Breast epithelium (tissue), 4 donors: Measurements from ENCODE around the gene MRPS23. TPM values are rescaled to one million over a fixed set of nuclear protein-coding genes. Genes with fewer than 3 reads are reported as not detected.

Experiments used
- DNase-seq, 2 donors: peaks; one replicate each; pipeline ENCODE4 v3.0.0-alpha.2; 2019; ENCODE audit warnings: low spot score in 2 of 2
- H3K27ac ChIP-seq, 2 donors: fragments of 200-600 bp; sonication (generic) in 1 of 2; one replicate each; pipeline ENCODE4 v1.5.1; 2016 to 2019; ENCODE audit warnings: mild to moderate bottlenecking in 1 of 2
- H3K27me3 ChIP-seq, 2 donors: fragments of 200-600 bp; sonication (generic) in 1 of 2; one replicate each; pipeline versions ENCODE4 v1.5.1 to v1.6.0; 2017 to 2019; ENCODE audit warnings: control low read depth in 1 of 2, mild to moderate bottlenecking in 1 of 2
- H3K36me3 ChIP-seq: fragments of 200-600 bp; one replicate; pipeline ENCODE4 v1.5.1; 2019
- H3K4me1 ChIP-seq, 2 donors: fragments of 200-600 bp; sonication (generic); one replicate each; pipeline ENCODE4 v1.5.1; 2016 to 2019; ENCODE audit warnings: control low read depth in 1 of 2
- H3K4me3 ChIP-seq, 3 donors: fragments of 200-600 bp; sonication (generic); 1 replicate in 2 of 3; 2 replicates in 1 of 3; pipeline ENCODE4 v1.5.1; 2016 to 2019; ENCODE audit warnings: mild to moderate bottlenecking in 3 of 3, moderate library complexity in 2 of 3
- H3K9me3 ChIP-seq, 2 donors: fragments of 200-600 bp; sonication (generic) in 1 of 2; one replicate each; pipeline ENCODE4 v1.5.1; 2016 to 2019; ENCODE audit warnings: control low read depth in 1 of 2
- CTCF ChIP-seq, 3 donors: fragments of 450-650 bp; IDR thresholded peaks; one replicate each; pipeline ENCODE4 v1.5.1; 2016 to 2017; ENCODE audit warnings: antibody characterized with exemption in 3 of 3, mild to moderate bottlenecking in 3 of 3, moderate library complexity in 3 of 3
- POLR2A ChIP-seq: fragments of 450-650 bp; IDR thresholded peaks from one replicate; pipeline ENCODE4 v1.6.1; 2016; ENCODE audit warnings: antibody characterized with exemption, mild to moderate bottlenecking, moderate library complexity
- POLR2AphosphoS5 ChIP-seq, 3 donors: sonication (generic); formaldehyde crosslinking; IDR thresholded peaks; one replicate each; pipeline ENCODE4 v1.6.1; 2017; ENCODE audit warnings: antibody characterized with exemption in 3 of 3
- intact Hi-C: fragments of 100-400 bp; cut with DNase I; formaldehyde crosslinking; loops from one replicate; pipeline ENCODE4 v1.15.1; 2023; ENCODE audit warnings: low total_unique reads
- total RNA-seq, 3 donors: library from RNA; depleted of rRNA; stranded (reverse); fragments of >200 nt; gene quantifications; one replicate each; pipeline ENCODE4 v1.1.0, GENCODE V29; 2016

Gene MRPS23
- total RNA-seq, 3 donors from 2014 or later: 7.5 to 10.7 (median 8.2) TPM

GRCh38 chr17:57886020-57886419 is 36.2 kb upstream of the MRPS23 start:
- intact Hi-C loops: no loop called here
- peaks cover 0 to 25% of the 10 kb centered on the region in 2 donors for H3K4me1 ChIP-seq
- no peak for TF ChIP-seq POLR2AphosphoS5 (IDR thresholded peaks at IDR 0.05)
- TF ChIP-seq POLR2A: no peak
- no peak for TF ChIP-seq CTCF (IDR thresholded peaks at IDR 0.05)
- no peak overlapping the region for H3K27ac ChIP-seq
- no peak overlapping the region for H3K4me3 ChIP-seq
- H3K36me3 ChIP-seq: no peaks in the 10 kb centered on the region
- H3K9me3 ChIP-seq: no peaks in the 10 kb centered on the region
- H3K27me3 ChIP-seq: no peaks in the 10 kb centered on the region
- DNase-seq: no peak

- Histone ChIP-seq H3K36me3 (no peaks in the 10 kb centered on the region), H3K9me3 (no peaks in the 10 kb centered on the region), H3K4me1 (peaks cover 0 to 27% of the 10 kb centered on the region in 2 donors), H3K4me3 (no peak overlapping the region), H3K27ac (no peak overlapping the region), H3K27me3 (no peaks in the 10 kb centered on the region)
- no peak for DNase-seq
- no peak for TF ChIP-seq CTCF (IDR thresholded peaks at IDR 0.05)
- TF ChIP-seq POLR2AphosphoS5 (IDR thresholded peaks at IDR 0.05): no peak
- TF ChIP-seq POLR2A: no peak
- intact Hi-C loops: no loop called here
Observed at GRCh38 chr17:57885148-57885915, 35.5 kb upstream of the MRPS23 start.

- H3K27me3 ChIP-seq: no peaks in the 10 kb centered on the region
- H3K4me3 ChIP-seq: no peak overlapping the region
- H3K27ac ChIP-seq: peak overlapping the region; percentile 54 to 60
- intact Hi-C loops: no loop called here
- no peaks in the 10 kb centered on the region for H3K36me3 ChIP-seq
- no peak for TF ChIP-seq CTCF (IDR thresholded peaks at IDR 0.05)
- TF ChIP-seq POLR2AphosphoS5 (IDR thresholded peaks at IDR 0.05): no peak
- no peak for TF ChIP-seq POLR2A
- peaks cover 0 to 14% of the 10 kb centered on the region in 2 donors for H3K4me1 ChIP-seq
- DNase-seq: no peak
- H3K9me3 ChIP-seq: no peaks in the 10 kb centered on the region
Observed at GRCh38 chr17:57881783-57882351, 32.0 kb upstream of the MRPS23 start.

- Histone ChIP-seq H3K27ac (peak overlapping the region; percentile 54 to 60), H3K4me3 (no peak overlapping the region), H3K4me1 (peaks cover 0 to 15% of the 10 kb centered on the region in 2 donors), H3K9me3 (no peaks in the 10 kb centered on the region), H3K27me3 (no peaks in the 10 kb centered on the region), H3K36me3 (no peaks in the 10 kb centered on the region)
- intact Hi-C loops: no loop called here
- TF ChIP-seq CTCF (IDR thresholded peaks at IDR 0.05) (no peak), POLR2A (no peak), POLR2AphosphoS5 (IDR thresholded peaks at IDR 0.05) (no peak)
- no peak for DNase-seq
Observed at GRCh38 chr17:57881143-57881542, 31.3 kb upstream of the MRPS23 start.

- Histone ChIP-seq H3K9me3 (no peaks in the 10 kb centered on the region), H3K4me1 (peaks cover 7 to 26% of the 10 kb centered on the region in 2 donors), H3K4me3 (no peak overlapping the region), H3K27ac (no peak overlapping the region), H3K36me3 (no peaks in the 10 kb centered on the region), H3K27me3 (no peaks in the 10 kb centered on the region)
- DNase-seq: no peak
- intact Hi-C loops: no loop called here
- TF ChIP-seq POLR2A (no peak), CTCF (IDR thresholded peaks at IDR 0.05) (no peak), POLR2AphosphoS5 (IDR thresholded peaks at IDR 0.05) (no peak)
Observed at GRCh38 chr17:57880086-57880456, 30.2 kb upstream of the MRPS23 start.
